Measurements from ENCODE around the gene COL9A1.

Gene COL9A1

DNA sequence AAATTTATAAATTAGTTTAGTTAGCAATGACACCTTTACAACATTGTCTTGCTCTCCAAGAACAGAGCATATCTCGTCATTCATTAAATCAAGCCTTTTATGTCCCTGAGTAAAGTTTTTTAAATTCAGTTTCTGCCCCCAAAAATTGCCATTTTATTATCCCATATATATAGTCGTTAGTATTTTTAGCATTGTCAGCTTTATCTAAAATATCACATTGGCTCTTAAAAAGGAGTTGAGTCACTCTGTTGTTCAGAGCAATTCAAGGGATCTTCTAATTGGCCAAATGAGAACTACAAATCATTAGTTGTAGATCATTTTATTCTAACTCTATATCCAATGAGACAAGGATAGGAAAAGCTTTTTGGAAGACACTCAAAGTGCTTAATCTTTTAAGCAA, 127.1 kb downstream of the COL9A1 start:
- Histone ChIP-seq H3K36me3 (ENCODE audit: insufficient read depth, low read length) (no peaks in the 10 kb centered on the region), H3K4me2 (ENCODE audit: insufficient read depth, low read length) (no peak overlapping the region), H3K27me3 (ENCODE audit: insufficient read depth, low read length, poor library complexity) (no peaks in the 10 kb centered on the region), H2AFZ (ENCODE audit: low read depth, low read length) (no peak overlapping the region), H3K4me1 (ENCODE audit: insufficient read depth, low read length) (no peaks in the 10 kb centered on the region), H3K9me3 (ENCODE audit: insufficient read depth, low read length, severe bottlenecking) (no peaks in the 10 kb centered on the region), H3K27ac (ENCODE audit: low read length) (no peak overlapping the region), H3K4me3 (ENCODE audit: low read depth in 1 of 2, low read length in 2 of 2) (no peak overlapping the region), H3K79me2 (ENCODE audit: insufficient read depth, low read length) (no peaks in the 10 kb centered on the region), H3K9ac (ENCODE audit: low read depth, low read length) (no peak overlapping the region), H4K20me1 (ENCODE audit: insufficient read depth, low read length) (no peaks in the 10 kb centered on the region)
- ATAC-seq (ENCODE audit: insufficient read depth, low read depth) = no peak
- TF ChIP-seq, protein P1, sequence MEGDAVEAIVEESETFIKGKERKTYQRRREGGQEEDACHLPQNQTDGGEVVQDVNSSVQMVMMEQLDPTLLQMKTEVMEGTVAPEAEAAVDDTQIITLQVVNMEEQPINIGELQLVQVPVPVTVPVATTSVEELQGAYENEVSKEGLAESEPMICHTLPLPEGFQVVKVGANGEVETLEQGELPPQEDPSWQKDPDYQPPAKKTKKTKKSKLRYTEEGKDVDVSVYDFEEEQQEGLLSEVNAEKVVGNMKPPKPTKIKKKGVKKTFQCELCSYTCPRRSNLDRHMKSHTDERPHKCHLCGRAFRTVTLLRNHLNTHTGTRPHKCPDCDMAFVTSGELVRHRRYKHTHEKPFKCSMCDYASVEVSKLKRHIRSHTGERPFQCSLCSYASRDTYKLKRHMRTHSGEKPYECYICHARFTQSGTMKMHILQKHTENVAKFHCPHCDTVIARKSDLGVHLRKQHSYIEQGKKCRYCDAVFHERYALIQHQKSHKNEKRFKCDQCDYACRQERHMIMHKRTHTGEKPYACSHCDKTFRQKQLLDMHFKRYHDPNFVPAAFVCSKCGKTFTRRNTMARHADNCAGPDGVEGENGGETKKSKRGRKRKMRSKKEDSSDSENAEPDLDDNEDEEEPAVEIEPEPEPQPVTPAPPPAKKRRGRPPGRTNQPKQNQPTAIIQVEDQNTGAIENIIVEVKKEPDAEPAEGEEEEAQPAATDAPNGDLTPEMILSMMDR (IDR thresholded peaks at IDR 0.05; ENCODE audit: borderline replicate concordance, extremely low read depth, low read length, poor library complexity, severe bottlenecking) = no peak
- TF ChIP-seq EZH2 (IDR thresholded peaks at IDR 0.05; ENCODE audit: borderline replicate concordance, low read depth, low read length, severe bottlenecking) = no peak
- DNase-seq = no peak

DNA sequence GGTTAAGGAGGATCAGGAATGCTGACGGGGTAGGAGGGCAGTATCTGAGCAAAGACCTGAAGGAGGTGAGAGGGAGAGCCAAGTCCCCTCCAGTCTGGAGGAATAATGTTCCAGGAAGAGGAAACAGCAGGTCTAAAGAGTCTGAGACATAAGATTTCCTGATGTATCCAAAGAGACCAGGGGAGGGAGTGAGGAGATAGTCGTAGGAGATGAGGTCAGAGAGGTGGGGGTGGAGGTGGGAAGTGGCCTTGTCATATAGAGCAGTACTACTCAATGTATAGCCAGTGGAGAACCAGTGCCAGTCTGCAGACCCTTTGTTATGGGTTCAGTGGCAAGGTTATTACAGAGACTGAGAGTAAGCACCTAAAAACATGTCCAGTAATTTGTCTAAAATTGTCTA, 130.6 kb downstream of the COL9A1 start:
- Histone ChIP-seq H3K36me3 (ENCODE audit: insufficient read depth, low read length) (no peaks in the 10 kb centered on the region), H3K9me3 (ENCODE audit: insufficient read depth, low read length, severe bottlenecking) (no peaks in the 10 kb centered on the region), H2AFZ (ENCODE audit: low read depth, low read length) (no peak overlapping the region), H4K20me1 (ENCODE audit: insufficient read depth, low read length) (no peaks in the 10 kb centered on the region), H3K4me2 (ENCODE audit: insufficient read depth, low read length) (no peak overlapping the region), H3K27me3 (ENCODE audit: insufficient read depth, low read length, poor library complexity) (no peaks in the 10 kb centered on the region), H3K27ac (ENCODE audit: low read length) (no peak overlapping the region), H3K4me1 (ENCODE audit: insufficient read depth, low read length) (no peaks in the 10 kb centered on the region), H3K79me2 (ENCODE audit: insufficient read depth, low read length) (no peaks in the 10 kb centered on the region), H3K9ac (ENCODE audit: low read depth, low read length) (no peak overlapping the region), H3K4me3 (ENCODE audit: low read depth in 1 of 2, low read length in 2 of 2) (no peak overlapping the region)
- TF ChIP-seq, protein P1 (IDR thresholded peaks at IDR 0.05; ENCODE audit: borderline replicate concordance, extremely low read depth, low read length, poor library complexity, severe bottlenecking) = no peak
- TF ChIP-seq EZH2 (IDR thresholded peaks at IDR 0.05; ENCODE audit: borderline replicate concordance, low read depth, low read length, severe bottlenecking) = no peak
- DNase-seq (no peak), ATAC-seq (ENCODE audit: insufficient read depth, low read depth) (no peak)

DNA sequence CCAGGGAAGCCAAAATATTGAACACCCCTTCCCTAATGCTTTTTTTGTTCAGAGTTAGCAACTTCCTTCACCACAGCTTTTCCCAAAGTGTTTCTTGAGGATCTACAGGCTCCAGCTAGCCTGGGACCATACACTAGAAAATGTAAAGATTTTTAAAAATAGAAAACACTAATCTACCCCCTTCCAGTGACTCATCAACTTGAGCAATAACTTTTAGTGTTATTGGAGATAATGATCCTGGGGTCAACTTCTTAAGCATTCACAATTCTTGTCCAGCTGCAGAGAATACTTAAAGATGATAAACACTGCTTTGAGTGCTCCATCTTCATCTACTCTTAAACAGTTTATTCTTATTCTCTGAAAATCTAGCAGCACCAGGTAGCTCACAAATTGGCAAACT, 131.6 kb downstream of the COL9A1 start:
- no peak overlapping the region for H2AFZ ChIP-seq (ENCODE audit: low read depth, low read length)
- no peaks in the 10 kb centered on the region for H3K27me3 ChIP-seq (ENCODE audit: insufficient read depth, low read length, poor library complexity)
- ATAC-seq (ENCODE audit: insufficient read depth, low read depth) (no peak), DNase-seq (no peak)
- no peaks in the 10 kb centered on the region for H3K36me3 ChIP-seq (ENCODE audit: insufficient read depth, low read length)
- H4K20me1 ChIP-seq (ENCODE audit: insufficient read depth, low read length) = no peaks in the 10 kb centered on the region
- no peak overlapping the region for H3K4me3 ChIP-seq (ENCODE audit: low read depth in 1 of 2, low read length in 2 of 2)
- no peak overlapping the region for H3K27ac ChIP-seq (ENCODE audit: low read length)
- TF ChIP-seq, protein P1 (IDR thresholded peaks at IDR 0.05; ENCODE audit: borderline replicate concordance, extremely low read depth, low read length, poor library complexity, severe bottlenecking) = no peak
- TF ChIP-seq EZH2 (IDR thresholded peaks at IDR 0.05; ENCODE audit: borderline replicate concordance, low read depth, low read length, severe bottlenecking) = no peak
- no peak overlapping the region for H3K9ac ChIP-seq (ENCODE audit: low read depth, low read length)
- no peaks in the 10 kb centered on the region for H3K4me1 ChIP-seq (ENCODE audit: insufficient read depth, low read length)
- no peak overlapping the region for H3K4me2 ChIP-seq (ENCODE audit: insufficient read depth, low read length)
- H3K79me2 ChIP-seq (ENCODE audit: insufficient read depth, low read length) = no peaks in the 10 kb centered on the region
- no peaks in the 10 kb centered on the region for H3K9me3 ChIP-seq (ENCODE audit: insufficient read depth, low read length, severe bottlenecking)
